Measurements from ENCODE around the gene NF1.
"Not testable (repeated sequence)": the region's sequence is repeated elsewhere in the genome, so short reads cannot be mapped to it uniquely, and the experiment has no call there.

The NF1 gene

DNA sequence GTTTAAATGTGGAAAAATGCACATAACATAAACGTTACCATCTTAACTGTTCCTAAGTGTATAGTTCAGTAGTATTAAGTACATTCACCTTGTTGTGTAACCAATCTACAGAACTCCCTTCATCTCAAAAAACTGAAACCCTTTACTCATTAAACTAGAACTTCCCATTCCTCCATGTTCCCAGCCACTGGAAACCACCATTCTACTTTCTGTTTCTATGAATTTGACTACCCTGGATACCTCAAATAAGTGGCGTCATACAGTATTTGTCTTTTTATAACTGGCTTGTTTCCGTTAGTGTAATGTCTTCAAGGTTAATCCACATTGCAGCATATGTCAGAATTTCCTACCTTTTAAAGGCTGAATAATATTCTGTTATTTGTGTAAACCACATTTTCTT is 38.2 kb downstream of the NF1 start:
- no peak for DNase-seq

DNA sequence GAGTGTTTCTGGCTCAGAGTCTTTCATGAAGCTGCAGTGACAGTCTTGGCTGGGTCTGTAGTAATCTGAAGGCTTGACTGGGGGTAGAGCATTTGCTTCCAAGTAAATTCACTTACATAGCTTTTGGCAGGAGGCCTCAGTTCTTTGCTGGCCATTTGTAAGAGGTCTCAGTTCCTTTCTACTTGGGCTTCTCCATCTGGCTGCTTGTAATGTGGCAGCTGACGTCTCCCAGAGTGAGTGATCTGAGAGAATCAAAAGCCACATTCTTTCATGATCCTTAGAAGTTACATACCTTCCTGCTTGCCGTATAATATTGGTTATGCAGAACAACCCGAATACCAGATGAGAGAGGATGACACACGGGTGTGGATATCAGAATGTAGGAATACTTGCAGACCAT is 39.8 kb downstream of the NF1 start:
- DNase-seq, result peak; percentile 24

DNA sequence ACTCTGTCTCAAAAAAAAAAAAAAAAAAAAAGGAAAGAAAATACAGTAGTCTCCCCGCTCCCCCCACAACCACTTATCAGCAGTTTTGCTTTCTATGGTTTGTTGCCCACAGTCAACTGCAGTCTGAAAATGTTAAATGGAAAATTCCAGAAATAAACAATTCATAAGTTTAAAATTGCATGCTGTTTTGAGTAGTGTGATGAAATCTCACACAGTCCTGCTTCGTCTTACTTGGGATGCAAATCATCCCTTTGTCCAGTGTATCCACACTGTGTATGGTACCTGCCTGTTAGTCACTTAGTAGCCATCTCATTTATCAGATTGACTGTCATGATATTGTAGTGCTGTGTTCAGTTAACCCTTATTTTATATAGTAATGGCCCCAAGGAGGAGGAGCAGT is 41.5 kb downstream of the NF1 start:
- DNase-seq, result no peak

DNA sequence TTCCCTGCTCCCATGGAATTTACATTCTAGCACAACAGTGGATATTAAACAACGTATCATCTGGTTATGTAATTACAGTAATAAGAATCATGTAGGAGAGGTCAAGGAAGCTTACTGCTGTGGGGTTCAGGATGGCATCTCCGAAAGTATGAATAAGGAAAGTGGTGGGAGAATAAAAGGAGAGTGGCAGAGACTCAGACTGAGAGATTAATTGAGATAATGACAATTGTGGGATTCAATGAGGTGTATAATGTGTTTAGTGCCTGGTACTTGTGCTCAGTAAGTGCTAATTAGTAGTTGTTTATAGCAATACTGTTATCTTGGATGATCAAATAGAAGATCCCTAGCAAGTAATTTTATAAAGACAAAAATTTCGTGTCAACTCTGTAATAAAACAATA is 45.3 kb downstream of the NF1 start:
- DNase-seq, result no peak

DNA sequence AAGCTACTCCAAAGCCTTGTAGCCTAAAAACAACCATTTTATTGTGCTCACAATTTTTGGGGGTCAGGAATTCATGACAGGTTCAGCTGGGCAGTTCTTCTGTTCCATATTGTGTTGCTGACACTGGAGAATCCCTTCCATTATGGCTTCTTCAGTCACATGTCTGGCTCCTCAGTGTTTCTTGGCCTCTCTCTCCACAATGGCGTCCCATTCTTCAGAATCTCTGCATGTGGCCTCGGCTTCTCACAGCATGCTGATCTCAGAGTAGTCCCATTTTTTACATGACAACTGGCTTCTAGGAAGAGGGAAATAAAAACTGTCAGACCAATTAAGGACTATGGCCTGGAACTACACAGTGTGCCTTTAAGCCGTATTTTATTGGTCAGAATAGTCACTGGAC is 49.7 kb downstream of the NF1 start:
- DNase-seq, result no peak

DNA sequence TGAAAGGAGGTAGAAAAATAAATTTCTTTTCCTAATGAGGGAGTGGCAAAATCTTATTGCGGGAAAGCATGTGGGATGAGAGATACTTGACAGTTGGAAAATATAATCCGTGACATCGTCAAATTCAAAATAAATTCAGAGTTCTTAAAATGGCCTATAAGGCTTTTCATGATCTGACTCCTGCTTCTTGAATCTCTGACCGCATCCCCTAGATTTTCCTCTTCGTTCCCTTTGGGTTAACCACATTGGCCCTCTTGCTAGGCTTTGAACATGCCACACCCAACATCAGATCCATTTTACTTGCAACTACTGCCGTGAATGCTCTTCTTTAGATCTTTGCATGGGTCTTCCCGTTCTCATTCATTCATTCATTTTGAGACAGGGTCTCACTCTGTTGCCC is 50.1 kb downstream of the NF1 start:
- DNase-seq, result no peak

DNA sequence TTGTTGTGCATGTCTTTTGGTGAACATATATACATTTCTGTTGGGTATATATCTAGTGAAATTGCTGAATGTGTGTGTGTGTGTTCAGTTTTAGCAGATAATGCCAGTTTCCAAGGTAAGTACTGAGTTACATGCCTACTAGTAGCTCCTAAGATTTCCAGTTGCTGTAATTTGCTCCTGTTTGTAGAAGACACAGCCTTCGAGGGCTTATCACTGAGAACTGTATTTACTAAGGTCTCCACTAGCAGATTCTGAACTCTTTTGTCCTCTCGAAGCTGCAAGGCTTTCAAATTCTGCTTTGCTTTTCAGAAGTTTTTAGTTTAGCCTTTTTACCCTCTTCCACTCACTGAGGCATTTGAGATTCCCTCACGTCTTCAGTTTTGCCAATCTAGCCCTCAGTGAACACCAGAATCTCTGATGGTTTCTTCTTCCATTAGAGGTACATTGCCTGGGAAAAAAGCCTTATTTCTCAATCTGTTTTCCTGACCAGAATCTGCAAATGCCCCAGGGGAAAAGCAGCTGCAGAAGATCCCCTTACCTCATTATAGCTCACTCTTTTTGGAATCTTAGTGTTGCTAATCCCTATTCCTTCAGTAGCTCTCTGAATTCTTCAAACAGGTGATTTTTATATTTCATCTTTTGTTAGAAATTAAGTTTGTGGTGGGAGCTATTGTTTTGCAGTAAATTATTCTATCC is 52.9 kb downstream of the NF1 start:
- no peak for DNase-seq

DNA sequence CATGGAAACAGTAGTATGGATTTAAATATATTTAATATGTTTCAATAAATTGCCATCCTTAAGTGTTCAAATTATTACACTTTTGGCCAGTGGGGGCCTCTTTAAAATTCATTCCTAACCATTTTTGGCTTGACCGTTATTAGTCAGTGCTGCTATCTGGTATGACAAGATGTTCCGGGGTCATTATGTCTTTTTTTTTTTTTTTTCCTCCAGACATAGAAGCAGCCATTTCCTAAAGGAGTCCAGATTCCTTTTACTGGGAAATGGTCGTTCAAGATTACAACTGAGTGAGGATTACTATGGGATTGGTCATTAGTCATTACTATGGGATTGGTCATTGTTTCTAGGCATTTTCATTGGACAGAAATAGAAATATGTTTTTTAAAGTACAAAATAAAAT is 53.4 kb downstream of the NF1 start:
- peak; percentile 4 for DNase-seq

DNA sequence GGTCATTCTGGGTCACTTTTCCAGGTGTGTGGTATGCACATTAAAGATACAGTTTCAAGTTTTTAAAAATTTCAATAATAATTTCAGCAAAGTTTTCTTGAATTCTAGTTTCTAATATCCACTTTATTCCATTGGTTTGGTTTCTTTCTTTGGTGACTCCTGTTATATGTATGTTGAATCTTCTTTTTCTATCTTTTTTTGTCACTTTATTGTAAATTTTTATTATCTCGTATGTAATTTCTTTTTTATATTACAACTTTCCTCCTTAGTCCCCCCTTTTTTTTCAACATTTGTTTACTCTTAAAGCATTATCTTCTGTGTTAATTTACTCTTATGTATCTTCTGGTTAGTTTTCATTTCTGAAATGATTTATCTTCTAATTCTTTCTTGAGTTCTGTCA is 57.5 kb downstream of the NF1 start:
- DNase-seq, result no peak

DNA sequence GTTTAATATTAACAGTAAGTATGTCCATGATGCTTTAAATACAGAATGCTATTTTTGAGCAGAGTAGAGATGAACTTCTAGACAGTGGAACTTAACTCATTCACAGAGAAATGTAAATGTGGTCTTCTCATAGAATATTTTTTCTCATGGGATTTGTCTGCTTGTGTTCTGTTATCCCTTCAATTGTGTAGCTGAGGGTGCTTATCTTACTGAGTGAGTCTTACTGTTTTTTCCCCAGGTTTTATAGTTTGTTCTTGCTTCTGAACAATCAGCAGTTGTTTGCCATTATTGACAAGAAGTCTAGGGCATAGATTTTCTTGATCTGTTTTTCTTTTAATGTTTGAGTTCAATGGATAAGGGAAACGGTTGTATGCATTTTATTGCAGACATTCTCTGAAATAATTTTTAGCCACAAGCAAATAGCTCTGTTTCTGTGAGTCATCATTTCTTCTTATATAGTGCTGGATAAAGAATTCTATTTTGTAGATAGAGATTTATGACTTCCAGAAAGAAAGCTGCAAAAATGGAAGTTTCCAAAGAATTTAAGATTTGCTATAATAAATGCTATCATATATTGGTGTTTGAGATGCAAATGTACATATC is 60.5 kb downstream of the NF1 start:
- peak; percentile 64 for DNase-seq

DNA sequence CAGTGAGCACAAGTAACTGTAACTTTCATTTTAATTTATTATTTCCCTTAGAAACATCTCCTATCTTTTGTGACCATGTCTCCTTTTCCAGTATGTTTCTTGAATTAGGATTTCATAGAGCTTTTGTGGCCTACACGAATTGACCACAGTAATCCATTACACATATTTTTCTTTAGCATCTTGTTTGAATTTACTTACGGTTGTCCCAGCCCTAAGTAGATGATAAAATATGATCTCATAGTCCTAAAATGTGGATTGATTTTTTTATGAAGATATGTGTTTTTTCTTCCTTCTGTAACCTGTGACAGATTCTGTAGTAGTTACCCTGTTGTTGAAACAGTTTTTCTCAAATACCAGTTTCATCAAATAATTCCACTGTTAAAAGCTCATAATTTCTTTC is 61.5 kb downstream of the NF1 start:
- peak; percentile 88 for DNase-seq

DNA sequence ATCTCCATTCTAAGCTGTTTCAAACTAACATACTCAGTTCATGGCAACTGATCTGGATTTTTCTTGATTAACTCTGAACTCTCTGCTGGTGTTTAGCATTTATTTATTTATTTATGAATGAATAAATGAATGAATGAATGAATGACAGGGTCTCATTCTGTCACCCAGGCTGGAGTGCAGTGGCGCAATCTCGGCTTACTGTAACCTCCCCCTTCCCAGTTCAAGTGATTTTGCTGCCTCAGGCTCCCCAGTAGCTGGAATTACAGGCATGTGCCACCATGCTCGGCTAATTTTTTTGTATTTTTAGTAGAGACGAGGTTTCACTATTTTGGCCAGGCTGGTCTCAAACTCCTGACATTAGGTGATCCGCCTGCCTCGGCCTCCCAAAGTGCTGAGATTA is 62.1 kb downstream of the NF1 start:
- not testable (repeated sequence) for DNase-seq

DNA sequence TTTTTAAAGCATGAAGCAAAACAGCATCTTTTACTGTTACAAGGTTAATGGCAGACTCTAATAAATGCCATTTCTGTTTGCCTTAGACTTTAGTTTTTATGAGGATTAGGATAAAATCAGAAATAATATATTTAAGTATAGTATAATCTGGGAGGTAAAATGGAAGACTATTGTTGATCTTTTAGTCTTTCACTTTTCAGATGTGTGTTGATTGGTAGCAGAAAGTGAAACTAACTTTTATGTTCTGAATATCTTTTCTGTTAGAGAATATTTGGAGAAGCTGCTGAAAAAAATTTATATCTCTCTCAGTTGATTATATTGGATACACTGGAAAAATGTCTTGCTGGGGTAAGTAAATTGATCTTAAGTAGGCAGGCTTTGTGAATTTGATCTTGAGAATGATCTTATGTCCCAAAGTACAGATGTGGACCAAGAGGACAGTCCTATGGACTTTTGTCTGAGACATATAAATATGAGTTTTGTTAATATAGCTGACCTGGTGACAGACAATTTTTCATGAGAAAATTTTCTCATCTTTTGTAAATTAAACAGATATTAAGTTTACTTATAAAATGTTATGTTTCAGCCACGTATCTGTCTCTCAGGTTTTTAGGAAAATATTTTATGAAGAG is 64.1 kb downstream of the NF1 start:
- no peak for DNase-seq

DNA sequence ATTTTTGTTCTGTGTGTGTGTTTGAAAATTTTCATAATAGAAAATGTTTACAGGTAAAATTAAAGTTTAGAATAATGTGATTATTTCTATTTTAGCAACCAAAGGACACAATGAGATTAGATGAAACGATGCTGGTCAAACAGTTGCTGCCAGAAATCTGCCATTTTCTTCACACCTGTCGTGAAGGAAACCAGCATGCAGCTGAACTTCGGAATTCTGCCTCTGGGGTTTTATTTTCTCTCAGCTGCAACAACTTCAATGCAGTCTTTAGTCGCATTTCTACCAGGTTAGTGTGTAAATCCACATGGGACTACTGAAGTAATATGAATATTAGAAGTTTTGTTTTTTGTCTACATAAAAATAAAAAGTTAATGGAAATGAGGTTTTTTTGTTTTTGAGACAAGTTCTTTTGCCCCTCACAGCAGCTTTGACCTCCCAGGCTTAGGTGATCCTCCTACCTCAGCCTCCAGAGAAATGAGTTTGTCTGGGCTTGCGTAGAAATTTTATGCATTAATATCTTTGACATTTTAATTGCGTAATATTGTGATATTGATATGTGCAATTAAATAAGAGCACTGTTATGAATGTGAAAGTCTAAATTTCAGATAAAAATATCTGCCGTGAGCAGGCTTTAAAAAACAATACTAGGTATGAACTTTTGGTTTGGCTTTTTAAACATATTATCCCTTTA is 68.5 kb downstream of the NF1 start:
- DNase-seq, result no peak

DNA sequence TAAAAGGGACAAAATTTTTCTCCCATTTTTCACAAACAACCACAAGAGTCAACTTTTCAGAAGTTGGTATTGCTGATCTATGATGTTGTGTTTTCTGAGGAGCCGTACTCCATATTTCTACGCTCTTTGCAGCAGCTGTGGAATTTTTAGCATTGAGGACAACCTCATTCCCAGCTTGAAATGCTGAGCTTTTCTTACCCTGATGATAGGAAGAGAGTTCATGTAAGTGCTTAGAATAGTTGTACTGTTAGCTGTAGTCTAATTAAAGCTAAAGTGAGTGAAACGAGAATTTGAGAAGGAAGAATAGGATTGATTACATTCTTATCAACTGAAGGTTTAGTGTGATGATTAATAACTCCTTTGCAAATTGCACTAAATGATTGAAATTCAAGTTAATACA is 72.3 kb downstream of the NF1 start:
- DNase-seq, result no peak

DNA sequence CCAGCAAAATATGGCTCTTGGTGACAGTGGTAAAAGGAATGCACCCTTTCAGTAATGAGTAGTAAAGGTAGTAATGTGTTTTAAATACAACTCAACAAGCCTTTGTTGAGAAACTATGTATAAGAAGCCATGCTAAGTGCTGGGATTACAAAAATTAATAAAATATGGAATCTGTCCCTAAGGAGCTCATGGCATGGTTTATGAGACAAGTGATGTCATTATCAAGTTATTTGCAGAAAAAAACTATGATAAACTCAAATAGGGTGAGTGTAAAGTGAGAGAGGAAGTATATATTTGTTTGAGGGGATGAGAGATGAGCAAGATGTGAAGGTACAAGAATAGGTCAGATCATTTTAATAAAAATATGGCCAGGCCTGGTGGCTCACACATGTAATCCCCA is 76.9 kb downstream of the NF1 start:
- DNase-seq, result peak; percentile 68

DNA sequence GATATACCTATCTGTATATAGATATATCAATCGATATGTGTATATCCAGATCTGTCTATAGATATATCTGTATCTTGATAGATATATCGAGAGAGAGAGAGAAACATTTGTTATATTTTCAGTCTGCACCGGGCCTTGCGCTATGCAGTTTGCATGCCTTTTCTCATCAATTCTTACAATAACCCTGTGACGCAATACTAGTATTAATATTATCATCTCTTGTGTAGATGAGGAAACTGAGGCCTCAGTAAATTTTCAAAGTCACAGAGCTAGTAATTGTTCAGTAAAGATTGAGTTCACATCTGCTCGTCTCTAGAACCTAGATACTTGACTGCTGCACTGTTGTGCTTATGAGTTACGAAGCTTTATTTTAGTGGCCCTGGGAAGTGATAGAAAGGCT is 77.6 kb downstream of the NF1 start:
- no peak for DNase-seq

DNA sequence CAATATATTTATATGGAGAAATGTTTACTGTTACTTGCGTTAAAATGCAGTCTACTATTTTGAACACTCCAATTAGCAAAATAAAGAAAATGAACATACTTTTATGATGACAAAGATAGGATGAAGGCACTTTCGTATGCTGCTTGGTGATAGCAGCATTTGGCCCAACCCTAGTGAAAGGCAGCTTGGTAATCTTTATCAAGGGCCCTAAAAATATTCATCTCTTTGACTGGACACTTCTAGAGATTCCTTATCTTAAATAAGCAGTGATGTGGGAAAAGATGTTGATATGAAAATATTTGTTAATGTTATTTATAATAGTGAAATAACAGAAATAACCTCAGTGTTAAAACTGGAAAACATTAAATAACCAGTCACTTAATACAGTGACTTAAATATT is 79.4 kb downstream of the NF1 start:
- DNase-seq, result no peak

DNA sequence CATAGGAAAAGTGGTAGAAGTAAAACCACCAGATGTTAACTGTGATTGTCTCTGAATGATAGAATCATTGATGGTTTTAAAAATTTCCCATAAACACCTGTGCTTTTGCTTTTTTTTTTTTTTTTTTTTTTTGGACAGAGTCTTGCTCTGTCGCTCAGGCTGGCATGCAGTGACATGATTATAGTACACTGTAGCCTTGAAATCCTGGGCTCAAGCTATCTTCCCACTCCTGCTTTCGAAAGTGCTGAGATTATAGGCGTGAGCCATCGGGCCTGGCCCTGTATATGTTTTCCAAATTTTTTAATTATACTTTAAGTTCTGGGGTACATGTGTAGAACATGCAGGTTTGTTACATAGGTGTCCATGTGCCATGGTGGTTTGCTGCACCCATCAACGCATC is 80.5 kb downstream of the NF1 start:
- DNase-seq, result no peak

DNA sequence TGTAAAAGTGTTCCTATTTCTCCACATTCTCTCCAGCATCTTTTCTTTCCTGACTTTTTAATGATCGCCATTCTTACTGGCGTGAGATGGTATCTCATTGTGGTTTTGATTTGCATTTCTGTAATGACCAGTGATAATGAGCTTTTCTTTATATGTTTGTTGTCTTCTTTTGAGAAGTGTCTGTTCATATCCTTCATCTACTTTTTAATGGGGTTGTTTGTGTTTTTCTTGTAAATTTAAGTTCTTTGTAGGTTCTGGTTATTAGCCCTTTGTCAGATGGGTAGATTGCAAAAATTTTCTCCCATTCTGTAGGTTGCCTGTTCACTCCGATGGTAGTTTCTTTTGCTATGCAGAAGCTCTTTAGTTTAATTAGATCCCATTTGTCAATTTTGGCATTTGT is 81.4 kb downstream of the NF1 start:
- DNase-seq, result not testable (repeated sequence)

DNA sequence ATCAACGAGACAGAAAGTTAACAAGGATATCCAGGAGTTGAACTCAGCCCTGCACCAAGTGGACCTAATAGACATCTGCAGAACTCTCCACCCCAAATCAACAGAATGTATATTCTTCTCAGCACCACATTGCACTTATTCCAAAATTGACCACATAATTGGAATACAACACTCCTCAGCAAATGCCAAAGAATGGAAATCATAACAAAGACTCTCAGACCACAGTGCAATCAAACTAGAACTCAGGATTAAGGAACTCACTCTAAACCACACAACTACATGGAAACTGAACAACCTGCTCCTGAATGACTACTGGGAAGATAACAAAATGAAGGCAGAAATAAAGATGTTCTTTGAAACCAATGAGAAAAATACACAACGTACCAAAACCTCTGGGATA is 84.2 kb downstream of the NF1 start:
- DNase-seq, result peak; percentile 18

DNA sequence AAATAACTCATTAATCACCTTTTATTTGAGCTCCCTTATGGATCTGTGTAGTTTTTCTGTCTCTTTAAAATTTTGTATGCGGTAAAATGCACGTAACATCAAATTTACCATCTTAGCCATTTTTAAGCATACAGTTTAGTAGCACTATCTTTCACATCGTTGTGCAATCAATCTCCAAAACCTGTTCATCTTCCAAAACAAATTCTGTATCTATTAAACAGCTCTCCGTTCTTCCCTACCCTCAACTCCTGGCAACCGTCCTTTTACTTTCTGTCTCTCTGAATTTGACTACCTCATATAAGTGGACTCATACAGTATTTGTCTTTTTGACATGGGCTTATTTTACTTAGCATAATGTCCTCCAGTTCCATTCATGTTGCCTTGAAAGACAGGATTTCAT is 100.5 kb downstream of the NF1 start:
- no peak for DNase-seq

DNA sequence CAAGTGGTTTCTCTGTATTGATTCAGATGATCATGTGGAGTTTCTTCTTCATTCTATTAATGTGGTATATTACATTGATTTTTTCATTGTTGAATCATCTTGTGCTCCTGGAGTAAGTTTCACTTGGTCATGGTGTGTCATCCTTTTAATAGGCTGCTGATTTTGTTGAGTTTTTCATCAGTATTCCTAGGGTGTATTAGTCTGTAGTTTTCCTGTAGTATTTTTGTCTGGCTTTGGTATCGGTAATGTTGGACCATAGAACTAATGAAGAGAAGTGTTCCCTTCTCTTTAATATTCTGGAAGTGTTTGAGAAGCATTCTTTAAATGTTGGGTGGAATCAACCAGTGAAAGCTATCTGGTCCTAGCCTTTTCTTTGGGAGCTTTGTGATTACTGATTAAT is 103.2 kb downstream of the NF1 start:
- DNase-seq, result peak; percentile 32

DNA sequence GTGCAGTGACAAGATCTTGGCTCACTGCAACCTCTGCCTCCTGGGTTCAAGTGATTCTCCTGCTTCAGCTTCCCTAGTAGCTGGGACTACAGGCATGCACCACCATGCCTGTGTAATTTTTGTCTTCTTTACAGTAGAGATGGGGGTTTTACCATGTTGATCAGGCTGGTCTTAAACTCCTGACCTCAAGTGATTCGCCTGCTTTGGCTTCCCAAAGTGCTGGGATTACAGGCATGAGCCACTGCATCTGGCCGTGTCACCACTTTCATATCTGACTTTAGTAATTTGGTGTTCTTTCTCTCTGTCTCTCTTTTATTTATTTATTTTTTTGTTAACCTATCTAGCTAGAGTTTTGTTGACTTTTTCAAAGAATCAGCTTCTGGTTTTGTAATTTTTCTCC is 103.9 kb downstream of the NF1 start:
- peak; percentile 43 for DNase-seq
